UCSD-AML1 (cell line): ENCODE results near the gene SLX4IP.
A peak's percentile ranks its signal among the peaks of the same experiment; 100 is the strongest.

Experiments used
- DNase-seq: peaks from one replicate; lab custom pipeline; 2025; ENCODE audit not compliant: unreplicated experiment; lab: John Stamatoyannopoulos, UW

SLX4IP gene

DNA sequence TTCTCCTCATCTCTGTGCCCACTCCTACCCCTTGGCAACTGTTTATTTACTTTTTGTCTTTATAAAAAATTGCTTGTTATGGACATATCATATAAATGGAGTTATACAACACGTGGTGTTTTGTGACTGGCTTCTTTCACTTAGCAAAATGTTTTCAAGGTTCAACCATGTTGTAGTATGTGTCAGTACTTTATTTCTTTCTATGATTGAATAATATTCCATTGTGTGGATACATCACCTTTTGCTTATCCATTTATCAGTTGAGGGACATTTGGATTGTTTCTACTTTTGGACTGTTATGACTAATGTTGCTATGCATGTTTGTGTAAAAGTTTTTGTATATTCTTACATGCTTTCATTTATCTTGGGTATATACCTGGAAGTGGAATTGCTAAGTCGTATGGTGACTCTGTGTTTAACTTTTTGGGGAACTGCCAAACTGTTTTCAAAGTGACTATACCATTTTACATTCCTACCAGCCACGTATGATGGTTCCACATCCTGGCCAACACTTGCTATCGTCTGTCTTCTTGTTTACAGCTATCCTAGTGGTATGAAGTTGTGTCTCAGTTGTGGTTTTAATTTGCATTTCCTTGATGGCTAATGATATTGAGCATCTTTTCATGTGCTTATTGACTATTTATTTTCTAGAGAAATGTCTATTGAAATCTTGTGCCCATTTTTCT lies 84.4 kb downstream of the SLX4IP start:
- no peak for DNase-seq

- no peak for DNase-seq
Observed at GRCh38 chr20:10520528-10520927, 85.4 kb downstream of the SLX4IP start.

- no peak for DNase-seq
Observed at GRCh38 chr20:10521068-10521831, 86.1 kb downstream of the SLX4IP start.

GRCh38 chr20:10521836-10522235 lies 86.7 kb downstream of the SLX4IP start:
- no peak for DNase-seq

DNA sequence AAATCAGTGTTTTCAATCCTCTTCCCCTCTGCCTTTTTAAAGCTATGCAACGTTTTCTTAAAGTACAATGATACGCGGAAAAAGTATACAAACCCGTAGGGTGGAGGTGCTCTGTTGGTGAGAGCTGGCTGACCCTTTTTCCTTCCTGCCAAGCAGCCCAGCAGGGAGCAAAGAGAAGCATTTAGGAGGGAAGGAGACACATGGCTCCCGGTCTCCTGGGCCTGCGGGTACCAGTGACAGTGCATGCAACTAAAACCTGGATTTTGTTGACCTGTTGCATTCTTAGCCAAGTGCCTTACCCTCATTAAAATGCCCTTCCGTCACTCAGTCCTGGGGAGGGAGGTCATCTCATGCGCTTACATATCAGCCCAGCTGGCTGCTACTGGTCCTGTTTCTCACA lies 87.2 kb downstream of the SLX4IP start:
- DNase-seq = no peak

DNA sequence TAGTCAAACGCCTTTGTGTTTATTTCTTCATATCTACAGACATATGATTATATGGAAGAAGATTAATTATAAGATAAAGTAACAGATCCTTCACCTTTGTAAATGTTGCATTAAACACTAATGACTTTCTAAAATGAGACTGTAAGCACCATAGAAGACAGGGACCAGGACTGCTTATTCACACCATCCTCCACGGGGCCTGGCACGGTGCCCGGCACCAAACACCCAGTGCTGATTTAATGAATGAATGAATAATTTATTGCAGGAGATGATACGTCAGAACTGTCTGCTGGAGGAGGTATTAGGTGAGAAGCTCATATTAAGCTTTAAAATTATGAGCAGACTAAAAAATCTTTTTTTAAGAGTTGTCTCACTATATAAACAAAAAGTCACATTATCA lies 88.3 kb downstream of the SLX4IP start:
- no peak for DNase-seq

DNA sequence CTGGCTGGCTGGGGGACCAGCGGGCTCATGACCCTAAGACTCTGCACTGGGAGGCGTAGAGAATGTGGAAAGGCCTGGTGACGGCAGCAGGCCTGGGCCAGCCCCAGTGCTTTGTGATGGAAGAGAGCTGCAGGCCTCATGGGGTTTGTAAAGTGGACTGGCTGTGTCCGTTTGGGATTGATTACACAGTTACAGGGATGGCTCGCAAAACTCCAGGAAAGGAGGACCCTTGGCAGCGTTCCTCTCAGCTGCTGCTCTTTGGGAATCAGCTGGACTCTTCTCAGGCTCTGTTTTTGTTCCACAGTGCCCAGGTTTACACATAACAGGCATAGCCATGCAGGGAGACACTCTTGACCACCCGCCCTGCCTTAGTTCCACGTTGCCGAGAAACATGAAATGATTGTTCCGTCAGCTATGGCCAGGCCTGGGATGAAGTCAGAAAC lies 89.0 kb downstream of the SLX4IP start:
- no peak for DNase-seq

GRCh38 chr20:10524643-10525042 lies 89.5 kb downstream of the SLX4IP start:
- DNase-seq = no peak

- no peak for DNase-seq
Observed at GRCh38 chr20:10527781-10528180, 92.7 kb downstream of the SLX4IP start.

DNA sequence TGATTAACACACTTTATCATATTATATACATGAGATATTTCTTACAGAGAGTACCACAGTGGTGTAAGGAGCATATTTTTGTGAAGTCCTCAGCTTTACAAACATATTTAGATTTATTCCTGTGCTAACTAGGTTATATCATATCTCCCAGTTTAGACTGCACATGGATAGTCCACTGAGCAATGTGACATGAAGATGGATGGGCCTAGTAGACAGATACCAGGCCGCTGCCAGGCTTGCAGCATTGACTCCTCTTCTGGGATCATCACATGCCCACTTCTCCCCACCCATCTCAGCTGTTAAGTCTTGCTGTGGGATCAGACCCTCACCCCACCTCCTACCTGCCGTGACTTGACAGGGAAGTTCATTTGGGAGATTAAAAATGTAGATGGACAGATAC lies 95.8 kb downstream of the SLX4IP start:
- no peak for DNase-seq

DNA sequence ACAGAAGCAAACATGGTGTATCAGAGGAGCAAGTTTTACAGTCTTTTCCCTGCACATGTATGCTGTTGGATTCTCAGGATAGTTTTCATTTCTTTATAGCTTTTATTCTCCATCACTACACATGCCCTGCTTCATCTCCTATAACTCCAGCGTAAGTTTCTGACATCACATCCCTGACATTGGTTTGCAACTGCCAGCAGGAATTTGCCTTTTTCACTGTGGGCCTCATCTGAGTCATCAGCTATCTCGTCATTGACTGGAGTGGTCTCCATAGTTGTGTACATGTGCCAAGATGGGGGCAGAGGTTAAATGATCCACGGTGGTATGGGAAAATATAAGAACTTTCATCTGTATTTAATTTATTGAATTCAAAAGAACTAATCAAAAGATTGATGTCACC lies 96.7 kb downstream of the SLX4IP start:
- DNase-seq = no peak

- DNase-seq = no peak
Observed at GRCh38 chr20:10532361-10532760, 97.3 kb downstream of the SLX4IP start.

GRCh38 chr20:10536531-10536930 lies 101.4 kb downstream of the SLX4IP start:
- peak; percentile 23 for DNase-seq

GRCh38 chr20:10537850-10538480 lies 102.9 kb downstream of the SLX4IP start:
- no peak for DNase-seq

DNA sequence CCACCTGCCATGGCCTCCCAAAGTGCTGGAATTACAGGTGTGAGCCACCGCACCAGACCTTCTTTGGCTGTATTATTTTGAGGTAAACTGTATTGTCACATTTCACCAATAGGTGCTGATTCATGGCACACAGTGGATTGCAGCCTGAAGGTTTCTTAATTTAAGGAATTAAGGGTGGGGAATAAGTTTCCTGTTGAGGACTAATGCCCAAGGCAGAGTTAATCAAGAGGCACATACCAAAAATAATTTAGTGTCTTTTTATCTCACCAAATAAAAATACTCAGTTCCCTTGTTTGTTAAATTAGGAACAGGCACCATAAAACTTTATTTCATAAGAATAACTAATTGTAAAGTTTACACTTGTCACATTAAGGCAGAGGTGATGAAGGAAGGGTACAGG lies 103.7 kb downstream of the SLX4IP start:
- DNase-seq = no peak

DNA sequence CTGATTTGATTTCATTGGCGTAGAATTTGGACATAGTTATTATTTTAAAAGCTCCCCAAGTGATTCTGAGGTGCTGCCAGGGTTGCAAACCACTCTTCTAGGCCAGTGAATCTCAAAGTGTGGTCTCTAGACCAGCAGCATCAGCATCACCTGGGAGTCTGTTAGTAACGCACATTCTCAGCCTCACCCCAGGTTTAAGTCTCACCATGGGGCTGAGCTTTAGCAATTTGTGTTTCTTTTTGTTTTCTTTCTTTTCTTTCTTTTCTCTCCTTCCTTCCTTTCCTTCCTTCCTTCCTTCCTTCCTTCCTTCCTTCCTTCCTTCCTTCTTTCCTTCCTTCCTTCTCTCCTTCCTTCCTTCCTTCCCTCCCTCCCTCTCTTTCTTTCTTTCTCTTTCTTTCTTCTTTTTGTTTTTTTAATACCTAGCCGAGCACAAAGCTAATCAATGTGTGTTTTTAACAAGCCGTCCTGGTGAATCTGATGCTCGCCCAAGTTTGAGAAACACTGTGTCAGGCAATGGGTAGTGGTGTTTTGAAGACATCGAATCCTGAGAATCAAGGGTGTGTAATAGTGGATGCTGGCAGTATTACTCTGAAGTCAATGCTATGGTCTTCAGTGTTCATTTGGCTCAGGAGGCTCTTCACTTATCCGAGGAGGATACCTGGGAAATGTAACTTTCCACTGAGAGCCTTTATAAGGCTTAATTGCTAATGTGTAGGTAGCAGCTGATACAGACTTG lies 104.9 kb downstream of the SLX4IP start:
- no peak for DNase-seq

- no peak for DNase-seq
Observed at GRCh38 chr20:10540636-10541493, 105.8 kb downstream of the SLX4IP start.

GRCh38 chr20:10541668-10542411 lies 106.7 kb downstream of the SLX4IP start:
- DNase-seq = no peak

GRCh38 chr20:10542442-10542841 lies 107.3 kb downstream of the SLX4IP start:
- DNase-seq = no peak

DNA sequence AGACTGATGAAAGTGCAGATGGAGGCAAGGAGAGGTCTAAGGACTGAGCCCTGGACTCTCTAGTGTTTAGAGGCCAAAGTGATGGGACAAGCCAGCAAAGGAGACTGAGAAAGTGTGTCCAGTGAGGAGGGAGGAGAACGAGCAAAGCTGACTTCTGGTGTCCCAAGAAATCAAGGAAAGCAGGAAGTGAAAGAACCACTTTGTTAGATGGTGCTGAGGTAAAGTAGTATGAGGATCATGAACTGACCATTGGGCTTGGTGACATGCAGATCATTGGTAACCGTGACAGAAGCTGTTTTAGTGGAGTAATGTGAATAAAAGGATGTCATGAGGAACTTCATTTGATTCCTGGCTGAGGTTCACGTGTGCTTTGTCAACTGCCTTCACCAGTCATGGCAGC lies 108.4 kb downstream of the SLX4IP start:
- DNase-seq = no peak
